GM12878 (cell line): ENCODE results near the gene TXLNG.

Source experiments
- ELK1 ChIP-seq: IDR thresholded peaks from 2 replicates; pipeline ENCODE4 v1.6.1; 2012; ENCODE audit warnings: low read depth, low read length, improper control_type of control experiment
- RELA ChIP-seq: fragments of 450-650 bp; IDR thresholded peaks from 2 replicates; pipeline ENCODE4 v1.8.0; 2014; ENCODE audit warnings: borderline replicate concordance; ENCODE audit not compliant: partially characterized antibody
- SREBF2 ChIP-seq: IDR thresholded peaks from 2 replicates; pipeline ENCODE4 v1.6.1; 2012; ENCODE audit warnings: mild to moderate bottlenecking, low read length
- ZNF24 ChIP-seq: fragments of 450-650 bp; IDR thresholded peaks from 2 replicates; pipeline ENCODE4 v1.6.1; 2017; ENCODE audit warnings: antibody characterized with exemption, mild to moderate bottlenecking
- ZZZ3 ChIP-seq: IDR thresholded peaks from 2 replicates; pipeline ENCODE4 v1.6.1; 2011; ENCODE audit warnings: low read depth; ENCODE audit not compliant: control insufficient read depth, insufficient read length
- TF ChIP-seq, protein P1 (sequence below): fragments of 150-350 bp; IDR thresholded peaks from 2 replicates; pipeline ENCODE4 v1.6.1; 2014; ENCODE audit warnings: mild to moderate bottlenecking, low read depth, low read length
- TF ChIP-seq, protein P2 (sequence below): IDR thresholded peaks from 2 replicates; pipeline ENCODE4 v1.6.1; 2011; ENCODE audit warnings: low read depth, low read length, improper control_type of control experiment, borderline replicate concordance

DNA sequence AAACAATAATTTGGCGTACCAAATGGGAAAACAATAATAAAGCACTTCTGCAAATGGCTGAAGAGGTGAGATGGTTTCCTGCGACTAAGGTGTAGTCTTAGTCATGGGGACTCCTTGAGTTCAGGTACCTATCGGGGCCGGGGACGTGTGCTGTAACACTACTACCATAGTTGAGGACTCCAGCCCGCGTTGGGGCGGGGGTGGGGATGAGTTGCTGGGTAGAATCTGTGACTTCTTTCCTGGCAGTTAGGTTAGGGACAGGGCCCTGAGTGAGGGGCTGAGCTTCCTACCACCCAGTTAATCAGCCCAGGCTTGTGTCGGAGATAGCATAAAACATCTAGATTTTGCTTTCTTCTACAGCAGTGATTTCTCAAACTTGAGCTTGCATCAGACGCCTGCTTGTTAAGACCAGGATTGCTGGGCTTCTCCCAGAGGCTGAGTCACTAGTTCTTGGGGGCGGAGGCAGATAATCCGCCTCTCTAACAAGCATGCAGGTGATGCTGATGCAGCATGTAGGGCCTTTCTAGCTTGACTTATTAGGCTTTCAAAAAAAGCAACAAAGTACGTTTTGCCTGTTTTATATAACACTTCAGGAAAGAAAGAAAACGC lies 53.7 kb downstream of the TXLNG start:
- TF ChIP-seq SREBF2 (no peak), ZZZ3 (no peak), RELA (no peak), ZNF24 (no peak), ELK1 (no peak)
- TF ChIP-seq, protein P1, sequence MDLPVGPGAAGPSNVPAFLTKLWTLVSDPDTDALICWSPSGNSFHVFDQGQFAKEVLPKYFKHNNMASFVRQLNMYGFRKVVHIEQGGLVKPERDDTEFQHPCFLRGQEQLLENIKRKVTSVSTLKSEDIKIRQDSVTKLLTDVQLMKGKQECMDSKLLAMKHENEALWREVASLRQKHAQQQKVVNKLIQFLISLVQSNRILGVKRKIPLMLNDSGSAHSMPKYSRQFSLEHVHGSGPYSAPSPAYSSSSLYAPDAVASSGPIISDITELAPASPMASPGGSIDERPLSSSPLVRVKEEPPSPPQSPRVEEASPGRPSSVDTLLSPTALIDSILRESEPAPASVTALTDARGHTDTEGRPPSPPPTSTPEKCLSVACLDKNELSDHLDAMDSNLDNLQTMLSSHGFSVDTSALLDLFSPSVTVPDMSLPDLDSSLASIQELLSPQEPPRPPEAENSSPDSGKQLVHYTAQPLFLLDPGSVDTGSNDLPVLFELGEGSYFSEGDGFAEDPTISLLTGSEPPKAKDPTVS, result no peak
- TF ChIP-seq, protein P2, sequence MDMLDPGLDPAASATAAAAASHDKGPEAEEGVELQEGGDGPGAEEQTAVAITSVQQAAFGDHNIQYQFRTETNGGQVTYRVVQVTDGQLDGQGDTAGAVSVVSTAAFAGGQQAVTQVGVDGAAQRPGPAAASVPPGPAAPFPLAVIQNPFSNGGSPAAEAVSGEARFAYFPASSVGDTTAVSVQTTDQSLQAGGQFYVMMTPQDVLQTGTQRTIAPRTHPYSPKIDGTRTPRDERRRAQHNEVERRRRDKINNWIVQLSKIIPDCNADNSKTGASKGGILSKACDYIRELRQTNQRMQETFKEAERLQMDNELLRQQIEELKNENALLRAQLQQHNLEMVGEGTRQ, result no peak
